ENCODE data around the gene LSM7. TPM values are rescaled to one million over a fixed set of nuclear protein-coding genes. Genes with fewer than 3 reads are reported as not detected.

LSM7 gene
- total and polyA plus RNA-seq, 9 of the 15 experiments (the other 6 are each of a cell fraction or from before 2014, with no cell fraction given) = 40.5 to 690 (median 265) TPM

DNA sequence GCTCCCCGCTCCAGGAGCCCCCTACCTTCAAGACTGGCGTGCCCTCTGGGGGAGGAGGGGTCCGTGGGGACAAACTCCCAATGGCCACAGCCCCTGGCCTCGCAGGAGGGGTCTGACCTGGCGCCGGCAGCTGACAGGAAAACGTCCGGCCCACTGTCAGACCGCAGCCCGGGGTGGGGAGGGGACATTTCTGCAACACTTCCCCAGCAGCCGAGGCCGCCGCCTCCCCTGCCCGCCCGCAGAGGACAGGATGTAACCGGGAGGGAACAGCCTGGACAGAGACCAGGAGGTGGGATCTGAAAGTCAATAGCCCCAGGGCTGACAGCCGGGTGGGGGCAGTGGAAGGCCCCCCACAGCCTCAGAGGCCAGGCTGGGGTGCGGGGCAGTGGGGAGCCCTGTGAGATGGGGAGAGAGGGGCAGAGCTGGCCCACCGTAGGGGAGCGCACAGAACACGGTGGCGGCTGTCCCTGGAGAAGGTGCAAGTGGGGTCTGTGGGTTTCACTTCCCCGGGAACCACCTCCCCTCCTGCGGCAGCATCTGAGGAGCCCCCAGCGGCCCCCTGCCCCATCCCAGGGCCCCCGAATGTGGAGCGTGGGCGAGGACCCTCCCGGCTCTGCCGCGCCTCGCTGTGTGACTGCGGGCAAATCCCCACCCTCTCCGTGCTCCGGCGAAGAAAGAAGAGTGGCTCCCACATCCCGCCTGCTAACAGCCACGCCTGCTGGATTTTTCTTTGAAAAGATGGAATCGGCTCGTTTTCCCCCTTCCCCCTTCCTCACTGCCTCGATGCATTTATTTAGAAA is 46.1 kb downstream of the LSM7 start, which contains the start of gene PEAK3 (continued):
- no peak for TF ChIP-seq HMG20A (CRISPR knock-in tag; conservative IDR thresholded peaks at IDR 0.05)
- TF ChIP-seq, protein P1, sequence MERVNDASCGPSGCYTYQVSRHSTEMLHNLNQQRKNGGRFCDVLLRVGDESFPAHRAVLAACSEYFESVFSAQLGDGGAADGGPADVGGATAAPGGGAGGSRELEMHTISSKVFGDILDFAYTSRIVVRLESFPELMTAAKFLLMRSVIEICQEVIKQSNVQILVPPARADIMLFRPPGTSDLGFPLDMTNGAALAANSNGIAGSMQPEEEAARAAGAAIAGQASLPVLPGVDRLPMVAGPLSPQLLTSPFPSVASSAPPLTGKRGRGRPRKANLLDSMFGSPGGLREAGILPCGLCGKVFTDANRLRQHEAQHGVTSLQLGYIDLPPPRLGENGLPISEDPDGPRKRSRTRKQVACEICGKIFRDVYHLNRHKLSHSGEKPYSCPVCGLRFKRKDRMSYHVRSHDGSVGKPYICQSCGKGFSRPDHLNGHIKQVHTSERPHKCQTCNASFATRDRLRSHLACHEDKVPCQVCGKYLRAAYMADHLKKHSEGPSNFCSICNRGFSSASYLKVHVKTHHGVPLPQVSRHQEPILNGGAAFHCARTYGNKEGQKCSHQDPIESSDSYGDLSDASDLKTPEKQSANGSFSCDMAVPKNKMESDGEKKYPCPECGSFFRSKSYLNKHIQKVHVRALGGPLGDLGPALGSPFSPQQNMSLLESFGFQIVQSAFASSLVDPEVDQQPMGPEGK (CRISPR knock-in tag; IDR thresholded peaks at IDR 0.05; ENCODE audit: borderline replicate concordance) = no peak
- TF ChIP-seq, protein P2, sequence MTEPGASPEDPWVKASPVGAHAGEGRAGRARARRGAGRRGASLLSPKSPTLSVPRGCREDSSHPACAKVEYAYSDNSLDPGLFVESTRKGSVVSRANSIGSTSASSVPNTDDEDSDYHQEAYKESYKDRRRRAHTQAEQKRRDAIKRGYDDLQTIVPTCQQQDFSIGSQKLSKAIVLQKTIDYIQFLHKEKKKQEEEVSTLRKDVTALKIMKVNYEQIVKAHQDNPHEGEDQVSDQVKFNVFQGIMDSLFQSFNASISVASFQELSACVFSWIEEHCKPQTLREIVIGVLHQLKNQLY (CRISPR knock-in tag; conservative IDR thresholded peaks at IDR 0.05) = no peak
- no peak; the same call in 1 of the 2 replicates for TF ChIP-seq SOX6 (IDR thresholded peaks at IDR 0.05)
- TF ChIP-seq ZNF354B (CRISPR knock-in tag; IDR thresholded peaks at IDR 0.05) = no peak
- no peak for TF ChIP-seq DDX20 (tag; IDR thresholded peaks at IDR 0.05; ENCODE audit: low read depth)
- TF ChIP-seq, protein P3, sequence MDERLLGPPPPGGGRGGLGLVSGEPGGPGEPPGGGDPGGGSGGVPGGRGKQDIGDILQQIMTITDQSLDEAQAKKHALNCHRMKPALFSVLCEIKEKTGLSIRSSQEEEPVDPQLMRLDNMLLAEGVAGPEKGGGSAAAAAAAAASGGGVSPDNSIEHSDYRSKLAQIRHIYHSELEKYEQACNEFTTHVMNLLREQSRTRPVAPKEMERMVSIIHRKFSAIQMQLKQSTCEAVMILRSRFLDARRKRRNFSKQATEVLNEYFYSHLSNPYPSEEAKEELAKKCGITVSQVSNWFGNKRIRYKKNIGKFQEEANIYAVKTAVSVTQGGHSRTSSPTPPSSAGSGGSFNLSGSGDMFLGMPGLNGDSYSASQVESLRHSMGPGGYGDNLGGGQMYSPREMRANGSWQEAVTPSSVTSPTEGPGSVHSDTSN (CRISPR knock-in tag; IDR thresholded peaks at IDR 0.05; ENCODE audit: low read depth) = no peak
- TF ChIP-seq, protein P3 (tag; conservative IDR thresholded peaks at IDR 0.05; ENCODE audit: low read depth) = no peak
- TF ChIP-seq, protein P4, sequence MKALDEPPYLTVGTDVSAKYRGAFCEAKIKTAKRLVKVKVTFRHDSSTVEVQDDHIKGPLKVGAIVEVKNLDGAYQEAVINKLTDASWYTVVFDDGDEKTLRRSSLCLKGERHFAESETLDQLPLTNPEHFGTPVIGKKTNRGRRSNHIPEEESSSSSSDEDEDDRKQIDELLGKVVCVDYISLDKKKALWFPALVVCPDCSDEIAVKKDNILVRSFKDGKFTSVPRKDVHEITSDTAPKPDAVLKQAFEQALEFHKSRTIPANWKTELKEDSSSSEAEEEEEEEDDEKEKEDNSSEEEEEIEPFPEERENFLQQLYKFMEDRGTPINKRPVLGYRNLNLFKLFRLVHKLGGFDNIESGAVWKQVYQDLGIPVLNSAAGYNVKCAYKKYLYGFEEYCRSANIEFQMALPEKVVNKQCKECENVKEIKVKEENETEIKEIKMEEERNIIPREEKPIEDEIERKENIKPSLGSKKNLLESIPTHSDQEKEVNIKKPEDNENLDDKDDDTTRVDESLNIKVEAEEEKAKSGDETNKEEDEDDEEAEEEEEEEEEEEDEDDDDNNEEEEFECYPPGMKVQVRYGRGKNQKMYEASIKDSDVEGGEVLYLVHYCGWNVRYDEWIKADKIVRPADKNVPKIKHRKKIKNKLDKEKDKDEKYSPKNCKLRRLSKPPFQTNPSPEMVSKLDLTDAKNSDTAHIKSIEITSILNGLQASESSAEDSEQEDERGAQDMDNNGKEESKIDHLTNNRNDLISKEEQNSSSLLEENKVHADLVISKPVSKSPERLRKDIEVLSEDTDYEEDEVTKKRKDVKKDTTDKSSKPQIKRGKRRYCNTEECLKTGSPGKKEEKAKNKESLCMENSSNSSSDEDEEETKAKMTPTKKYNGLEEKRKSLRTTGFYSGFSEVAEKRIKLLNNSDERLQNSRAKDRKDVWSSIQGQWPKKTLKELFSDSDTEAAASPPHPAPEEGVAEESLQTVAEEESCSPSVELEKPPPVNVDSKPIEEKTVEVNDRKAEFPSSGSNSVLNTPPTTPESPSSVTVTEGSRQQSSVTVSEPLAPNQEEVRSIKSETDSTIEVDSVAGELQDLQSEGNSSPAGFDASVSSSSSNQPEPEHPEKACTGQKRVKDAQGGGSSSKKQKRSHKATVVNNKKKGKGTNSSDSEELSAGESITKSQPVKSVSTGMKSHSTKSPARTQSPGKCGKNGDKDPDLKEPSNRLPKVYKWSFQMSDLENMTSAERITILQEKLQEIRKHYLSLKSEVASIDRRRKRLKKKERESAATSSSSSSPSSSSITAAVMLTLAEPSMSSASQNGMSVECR (CRISPR knock-in tag; IDR thresholded peaks at IDR 0.05) = peak; percentile 37; the same call in 1 of the 2 replicates
- TF ChIP-seq GTF2E2 (tag; IDR thresholded peaks at IDR 0.05) = no peak
- no peak for TF ChIP-seq ZSCAN29 (IDR thresholded peaks at IDR 0.05)
- TF ChIP-seq KDM5B (IDR thresholded peaks at IDR 0.05; ENCODE audit: insufficient replicate concordance, low read depth, low read length) = no peak
- TF ChIP-seq ZKSCAN1 (IDR thresholded peaks at IDR 0.05; ENCODE audit: low read depth, low read length) = no peak
- TF ChIP-seq, protein P5, sequence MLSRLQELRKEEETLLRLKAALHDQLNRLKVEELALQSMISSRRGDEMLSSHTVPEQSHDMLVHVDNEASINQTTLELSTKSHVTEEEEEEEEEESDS (CRISPR knock-in tag; IDR thresholded peaks at IDR 0.05) = no peak
- TF ChIP-seq BACH1 (tag; IDR thresholded peaks at IDR 0.05) = no peak
- TF ChIP-seq GATA2 (CRISPR knock-in tag; IDR thresholded peaks at IDR 0.05) = no peak
- TF ChIP-seq NCOA1 (IDR thresholded peaks at IDR 0.05; ENCODE audit: low read depth) = no peak
- TF ChIP-seq KDM4B (IDR thresholded peaks at IDR 0.05; ENCODE audit: borderline replicate concordance in 2 of 2, low read depth in 1 of 2) = no peak

Data from K562 (cell line).